Body of pancreas (tissue), 4 donors: Measurements from ENCODE around the gene TGFBRAP1. TPM values are rescaled to one million over a fixed set of nuclear protein-coding genes. Genes with fewer than 3 reads are reported as not detected.

ENCODE experiments used
- ATAC-seq: fragments of 150-250 bp; one replicate; pipeline ENCODE4 v1.9.1; 2016
- DNase-seq, 4 donors: peaks; one replicate each; pipeline ENCODE4 v3.0.0-alpha.2; 2019
- H3K27ac ChIP-seq, 4 donors: fragments of 200-600 bp; sonication (generic); 1 replicate in 3 of 4; 2 replicates in 1 of 4; pipeline versions ENCODE4 v1.5.1 to v1.6.1; 2016 to 2019; ENCODE audit warnings: mild to moderate bottlenecking in 1 of 4, mixed read lengths in 1 of 4, moderate library complexity in 1 of 4
- H3K27me3 ChIP-seq, 2 donors: fragments of 200-600 bp; sonication (generic); one replicate each; pipeline ENCODE4 v1.6.0; 2016; ENCODE audit warnings: mild to moderate bottlenecking in 1 of 2
- H3K36me3 ChIP-seq, 2 donors: fragments of 200-600 bp; sonication (generic); replicated peaks in 1 of 2; 2 replicates each; pipeline ENCODE4 v1.5.1; 2016; ENCODE audit warnings: low read depth in 2 of 2; ENCODE audit not compliant: insufficient read depth in 1 of 2
- H3K4me1 ChIP-seq: fragments of 200-600 bp; sonication (generic); one replicate; pipeline ENCODE4 v1.6.0; 2016
- H3K4me3 ChIP-seq, 2 donors: fragments of 200-600 bp; sonication (generic); 1 replicate in 1 of 2; 2 replicates in 1 of 2; pipeline ENCODE4 v1.5.1; 2016 to 2019
- H3K9me3 ChIP-seq, 3 donors: fragments of 200-600 bp; sonication (generic); 1 replicate in 2 of 3; 2 replicates in 1 of 3; pipeline ENCODE4 v1.5.1; 2016
- CTCF ChIP-seq, 7 experiments: fragments of 450-650 bp in 4 of 7; fragments of 200-600 bp in 3 of 7; sonication (generic) in 3 of 7; IDR thresholded peaks; one replicate each; pipeline ENCODE4 v1.5.1; 2016 to 2019; ENCODE audit warnings: antibody characterized with exemption in 7 of 7
- POLR2A ChIP-seq, 3 donors: fragments of 450-650 bp; IDR thresholded peaks; one replicate each; pipeline ENCODE4 v1.6.1; 2016; ENCODE audit warnings: antibody characterized with exemption in 3 of 3, mild to moderate bottlenecking in 2 of 3
- WGBS, 2 donors: methylation state at CpG; one replicate each; pipeline ENCODE4 v1.1.5; 2017; 5-methylcytosine and 5-hydroxymethylcytosine counted together
- intact Hi-C: fragments of 100-400 bp; cut with DNase I; formaldehyde crosslinking; loops from one replicate; pipeline ENCODE4 v1.15.1; 2023
- total RNA-seq, 2 donors: library from RNA; depleted of rRNA; stranded (reverse); fragments of >200 nt; gene quantifications; one replicate each; pipeline ENCODE4 v1.1.0, GENCODE V29; 2016

TGFBRAP1 gene
- total RNA-seq, 2 donors from 2014 or later, result 11.2 to 12.9 TPM

GRCh38 chr2:105307146-105307545 is 22.4 kb downstream of the TGFBRAP1 start:
- ATAC-seq (no peak), DNase-seq (no peak)
- Histone ChIP-seq H3K36me3 (peaks cover 8 to 9% of the 10 kb centered on the region in 2 donors), H3K4me3 (no peak overlapping the region), H3K27me3 (no peaks in the 10 kb centered on the region), H3K27ac (no peak overlapping the region), H3K4me1 (peaks cover 18% of the 10 kb centered on the region), H3K9me3 (no peaks in the 10 kb centered on the region)
- 85 to 92% methylated on average over 7 of the region's 7 CpGs for WGBS, 2 donors
- TF ChIP-seq POLR2A (IDR thresholded peaks at IDR 0.05) (no peak), CTCF (IDR thresholded peaks at IDR 0.05) (no peak)
- intact Hi-C loops, result no loop called here

- Histone ChIP-seq H3K27me3 (no peaks in the 10 kb centered on the region), H3K9me3 (no peaks in the 10 kb centered on the region), H3K27ac (no peak overlapping the region), H3K36me3 (peaks cover 0 to 13% of the 10 kb centered on the region in 2 donors), H3K4me3 (no peak overlapping the region), H3K4me1 (peaks cover 6% of the 10 kb centered on the region)
- intact Hi-C loops, result no loop called here
- DNase-seq, result no peak
- 84 to 91% methylated on average over 3 of the region's 3 CpGs for WGBS, 2 donors
- no peak for TF ChIP-seq POLR2A (IDR thresholded peaks at IDR 0.05)
- no peak for TF ChIP-seq CTCF (IDR thresholded peaks at IDR 0.05)
- no peak for ATAC-seq
Observed at GRCh38 chr2:105301646-105302045, 27.9 kb downstream of the TGFBRAP1 start.

- H3K27me3 ChIP-seq, result no peaks in the 10 kb centered on the region
- no peak for ATAC-seq
- no peak overlapping the region for H3K4me3 ChIP-seq
- H3K9me3 ChIP-seq, result no peaks in the 10 kb centered on the region
- peaks cover 23% of the 10 kb centered on the region for H3K4me1 ChIP-seq
- H3K27ac ChIP-seq, result no peak overlapping the region
- 82 to 85% methylated on average over 5 of the region's 5 CpGs for WGBS, 2 donors
- no peak for DNase-seq
- H3K36me3 ChIP-seq, result peaks cover 0 to 13% of the 10 kb centered on the region in 2 donors
- no peak for TF ChIP-seq CTCF (IDR thresholded peaks at IDR 0.05)
- no peak for TF ChIP-seq POLR2A (IDR thresholded peaks at IDR 0.05)
- intact Hi-C loops, result no loop called here
Observed at GRCh38 chr2:105299290-105299689, 30.2 kb downstream of the TGFBRAP1 start.

- DNase-seq (no peak), ATAC-seq (no peak)
- Histone ChIP-seq H3K27me3 (no peaks in the 10 kb centered on the region), H3K36me3 (peaks cover 0 to 14% of the 10 kb centered on the region in 2 donors), H3K9me3 (no peaks in the 10 kb centered on the region), H3K4me1 (peaks cover 21% of the 10 kb centered on the region), H3K27ac (no peak overlapping the region), H3K4me3 (no peak overlapping the region)
- TF ChIP-seq CTCF (IDR thresholded peaks at IDR 0.05) (no peak), POLR2A (IDR thresholded peaks at IDR 0.05) (no peak)
- WGBS, 2 donors, result 100% methylated on average over 3 of the region's 3 CpGs
- intact Hi-C loops, result no loop called here
Observed at GRCh38 chr2:105298017-105298416, 31.5 kb downstream of the TGFBRAP1 start.

GRCh38 chr2:105297216-105297615 is 32.3 kb downstream of the TGFBRAP1 start:
- WGBS, 2 donors, result 85 to 90% methylated on average over 7 of the region's 7 CpGs
- ATAC-seq (no peak), DNase-seq (no peak)
- intact Hi-C loops, result no loop called here
- H3K9me3 ChIP-seq, result no peaks in the 10 kb centered on the region
- peaks cover 18% of the 10 kb centered on the region for H3K4me1 ChIP-seq
- H3K4me3 ChIP-seq, result no peak overlapping the region
- no peaks in the 10 kb centered on the region for H3K27me3 ChIP-seq
- no peak for TF ChIP-seq POLR2A (IDR thresholded peaks at IDR 0.05)
- peaks cover 0 to 14% of the 10 kb centered on the region in 2 donors for H3K36me3 ChIP-seq
- no peak overlapping the region for H3K27ac ChIP-seq
